ENCODE data around the gene LPP.

LPP gene

DNA sequence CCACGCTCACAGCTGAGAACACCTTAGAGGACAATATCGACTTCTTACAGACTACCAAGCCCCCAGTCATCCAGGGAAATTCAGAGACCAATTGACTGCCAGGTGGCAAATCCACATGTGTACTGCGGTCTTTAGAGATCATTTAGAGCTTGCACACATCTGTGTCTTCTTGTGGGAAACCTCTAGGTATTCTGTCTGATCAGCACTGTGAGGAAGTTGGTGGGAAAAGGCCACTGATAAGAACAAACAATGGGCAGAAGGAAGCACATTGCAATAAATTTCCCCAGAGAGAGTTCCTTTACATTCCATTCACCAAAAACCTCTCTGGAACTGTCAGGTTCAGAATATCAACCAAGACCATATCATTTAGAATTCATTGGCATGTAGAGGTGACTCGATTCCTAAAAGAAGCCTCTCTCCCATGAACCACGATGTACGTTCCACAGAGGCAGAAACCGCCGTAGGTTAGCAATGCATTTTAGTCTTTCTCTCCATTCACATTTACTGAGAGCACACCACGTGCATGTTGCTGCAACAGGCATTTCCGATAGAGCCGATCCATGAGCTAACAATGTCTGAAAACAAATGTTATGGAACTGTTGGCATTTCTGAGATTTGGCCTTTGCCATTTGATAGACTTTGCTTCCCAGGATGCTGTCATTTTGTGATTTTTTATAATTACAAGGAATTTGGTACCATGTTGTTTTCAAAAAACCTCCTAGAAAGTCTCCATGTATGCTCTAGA lies 730.5 kb downstream of the LPP start:
- DNase-seq (ENCODE audit: low read depth in 1 of 2, low spot score in 1 of 2): no peak
- H3K4me3 ChIP-seq (replicated peaks; ENCODE audit: insufficient read depth, low read length): no peak overlapping the region
- TF ChIP-seq SPI1 (IDR thresholded peaks at IDR 0.05; ENCODE audit: borderline replicate concordance, low read depth): no peak
- TF ChIP-seq, protein P1, sequence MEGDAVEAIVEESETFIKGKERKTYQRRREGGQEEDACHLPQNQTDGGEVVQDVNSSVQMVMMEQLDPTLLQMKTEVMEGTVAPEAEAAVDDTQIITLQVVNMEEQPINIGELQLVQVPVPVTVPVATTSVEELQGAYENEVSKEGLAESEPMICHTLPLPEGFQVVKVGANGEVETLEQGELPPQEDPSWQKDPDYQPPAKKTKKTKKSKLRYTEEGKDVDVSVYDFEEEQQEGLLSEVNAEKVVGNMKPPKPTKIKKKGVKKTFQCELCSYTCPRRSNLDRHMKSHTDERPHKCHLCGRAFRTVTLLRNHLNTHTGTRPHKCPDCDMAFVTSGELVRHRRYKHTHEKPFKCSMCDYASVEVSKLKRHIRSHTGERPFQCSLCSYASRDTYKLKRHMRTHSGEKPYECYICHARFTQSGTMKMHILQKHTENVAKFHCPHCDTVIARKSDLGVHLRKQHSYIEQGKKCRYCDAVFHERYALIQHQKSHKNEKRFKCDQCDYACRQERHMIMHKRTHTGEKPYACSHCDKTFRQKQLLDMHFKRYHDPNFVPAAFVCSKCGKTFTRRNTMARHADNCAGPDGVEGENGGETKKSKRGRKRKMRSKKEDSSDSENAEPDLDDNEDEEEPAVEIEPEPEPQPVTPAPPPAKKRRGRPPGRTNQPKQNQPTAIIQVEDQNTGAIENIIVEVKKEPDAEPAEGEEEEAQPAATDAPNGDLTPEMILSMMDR (IDR thresholded peaks at IDR 0.05; ENCODE audit: insufficient read depth, low read length): no peak
- TF ChIP-seq, protein P2, sequence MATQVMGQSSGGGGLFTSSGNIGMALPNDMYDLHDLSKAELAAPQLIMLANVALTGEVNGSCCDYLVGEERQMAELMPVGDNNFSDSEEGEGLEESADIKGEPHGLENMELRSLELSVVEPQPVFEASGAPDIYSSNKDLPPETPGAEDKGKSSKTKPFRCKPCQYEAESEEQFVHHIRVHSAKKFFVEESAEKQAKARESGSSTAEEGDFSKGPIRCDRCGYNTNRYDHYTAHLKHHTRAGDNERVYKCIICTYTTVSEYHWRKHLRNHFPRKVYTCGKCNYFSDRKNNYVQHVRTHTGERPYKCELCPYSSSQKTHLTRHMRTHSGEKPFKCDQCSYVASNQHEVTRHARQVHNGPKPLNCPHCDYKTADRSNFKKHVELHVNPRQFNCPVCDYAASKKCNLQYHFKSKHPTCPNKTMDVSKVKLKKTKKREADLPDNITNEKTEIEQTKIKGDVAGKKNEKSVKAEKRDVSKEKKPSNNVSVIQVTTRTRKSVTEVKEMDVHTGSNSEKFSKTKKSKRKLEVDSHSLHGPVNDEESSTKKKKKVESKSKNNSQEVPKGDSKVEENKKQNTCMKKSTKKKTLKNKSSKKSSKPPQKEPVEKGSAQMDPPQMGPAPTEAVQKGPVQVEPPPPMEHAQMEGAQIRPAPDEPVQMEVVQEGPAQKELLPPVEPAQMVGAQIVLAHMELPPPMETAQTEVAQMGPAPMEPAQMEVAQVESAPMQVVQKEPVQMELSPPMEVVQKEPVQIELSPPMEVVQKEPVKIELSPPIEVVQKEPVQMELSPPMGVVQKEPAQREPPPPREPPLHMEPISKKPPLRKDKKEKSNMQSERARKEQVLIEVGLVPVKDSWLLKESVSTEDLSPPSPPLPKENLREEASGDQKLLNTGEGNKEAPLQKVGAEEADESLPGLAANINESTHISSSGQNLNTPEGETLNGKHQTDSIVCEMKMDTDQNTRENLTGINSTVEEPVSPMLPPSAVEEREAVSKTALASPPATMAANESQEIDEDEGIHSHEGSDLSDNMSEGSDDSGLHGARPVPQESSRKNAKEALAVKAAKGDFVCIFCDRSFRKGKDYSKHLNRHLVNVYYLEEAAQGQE (IDR thresholded peaks at IDR 0.05; ENCODE audit: insufficient replicate concordance, low read depth): no peak
- no peak for TF ChIP-seq POLR2AphosphoS5 (IDR thresholded peaks at IDR 0.05; ENCODE audit: low read depth)
- H3K27ac ChIP-seq (replicated peaks): no peak overlapping the region
- no peaks in the 10 kb centered on the region for H3K27me3 ChIP-seq (ENCODE audit: insufficient read depth, poor library complexity, severe bottlenecking)

DNA sequence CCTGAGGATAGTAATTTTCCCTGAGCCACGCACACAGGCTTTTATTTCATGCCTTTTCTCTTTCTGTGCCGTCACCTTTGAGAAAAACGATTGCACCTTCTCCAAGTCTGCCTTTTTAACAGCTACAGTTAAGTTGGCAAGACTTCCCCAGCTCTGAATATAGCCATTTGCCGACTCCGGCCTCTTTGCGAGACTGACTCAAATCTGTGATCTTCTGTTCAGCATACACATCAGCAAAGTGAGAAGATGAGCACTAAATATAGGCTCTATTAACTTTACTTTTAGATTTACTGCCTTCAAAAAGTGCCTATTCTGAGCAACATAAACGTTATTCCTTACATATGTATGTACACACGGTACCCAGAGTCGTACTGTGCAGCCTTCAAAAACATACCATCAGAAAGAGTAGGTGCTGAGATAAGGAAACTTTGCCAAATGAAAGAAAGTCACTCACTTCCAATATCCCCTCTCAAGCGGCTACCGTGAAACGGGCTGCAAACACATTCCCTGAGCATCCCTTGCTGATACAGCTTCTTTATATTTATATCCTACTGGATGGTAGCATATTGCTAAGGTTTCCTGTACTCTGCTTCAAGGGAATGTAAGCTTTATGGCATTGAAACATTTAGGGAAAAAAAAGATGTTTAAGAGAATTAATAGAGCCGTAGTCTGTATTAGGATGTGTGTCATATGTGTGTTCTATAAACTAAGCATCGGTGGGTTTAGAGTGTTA lies 734.5 kb downstream of the LPP start:
- TF ChIP-seq GABPA (IDR thresholded peaks at IDR 0.05; ENCODE audit: low read depth) (no peak), SPI1 (IDR thresholded peaks at IDR 0.05; ENCODE audit: borderline replicate concordance, low read depth) (no peak), POLR2AphosphoS5 (IDR thresholded peaks at IDR 0.05; ENCODE audit: low read depth) (no peak)
- TF ChIP-seq, protein P2 (IDR thresholded peaks at IDR 0.05; ENCODE audit: insufficient replicate concordance, low read depth): no peak
- TF ChIP-seq, protein P1 (IDR thresholded peaks at IDR 0.05; ENCODE audit: insufficient read depth, low read length): no peak
- DNase-seq (ENCODE audit: low read depth in 1 of 2, low spot score in 1 of 2): no peak
- Histone ChIP-seq H3K4me3 (replicated peaks; ENCODE audit: insufficient read depth, low read length) (no peak overlapping the region), H3K27ac (replicated peaks) (no peak overlapping the region), H3K27me3 (ENCODE audit: insufficient read depth, poor library complexity, severe bottlenecking) (no peaks in the 10 kb centered on the region)

DNA sequence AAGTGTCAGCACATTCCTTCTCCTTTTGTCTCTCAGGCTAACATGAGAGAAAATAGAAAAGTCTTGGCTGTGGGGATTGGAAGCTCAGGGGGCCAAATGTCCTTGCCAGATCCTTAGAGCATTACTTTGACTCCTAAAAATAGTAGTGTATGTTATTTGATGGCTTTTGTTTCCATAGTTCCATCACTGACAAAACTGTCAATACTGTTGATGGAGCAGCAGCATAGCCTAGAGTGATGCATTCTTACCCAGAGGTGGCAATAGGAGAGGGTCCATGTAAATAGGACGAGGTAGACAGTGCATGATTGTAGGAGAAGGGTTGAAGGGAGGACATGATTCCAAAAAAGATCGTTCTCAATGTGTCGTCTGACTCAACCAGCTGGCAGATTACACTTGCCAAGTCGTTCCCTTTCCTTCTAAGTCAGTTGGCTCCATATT lies 735.1 kb downstream of the LPP start:
- Histone ChIP-seq H3K27me3 (ENCODE audit: insufficient read depth, poor library complexity, severe bottlenecking) (no peaks in the 10 kb centered on the region), H3K4me3 (replicated peaks; ENCODE audit: insufficient read depth, low read length) (no peak overlapping the region), H3K27ac (replicated peaks) (no peak overlapping the region)
- no peak for DNase-seq (ENCODE audit: low read depth in 1 of 2, low spot score in 1 of 2)
- TF ChIP-seq, protein P1 (IDR thresholded peaks at IDR 0.05; ENCODE audit: insufficient read depth, low read length): no peak
- TF ChIP-seq POLR2AphosphoS5 (IDR thresholded peaks at IDR 0.05; ENCODE audit: low read depth): no peak
- TF ChIP-seq SPI1 (IDR thresholded peaks at IDR 0.05; ENCODE audit: borderline replicate concordance, low read depth): no peak
- no peak for TF ChIP-seq GABPA (IDR thresholded peaks at IDR 0.05; ENCODE audit: low read depth)
- TF ChIP-seq, protein P2 (IDR thresholded peaks at IDR 0.05; ENCODE audit: insufficient replicate concordance, low read depth): no peak
